ENCODE measurements around the gene MNT.

GRCh38 chr17:2419486-2419885, 18.6 kb upstream of the MNT start:
- TF ChIP-seq POLR2AphosphoS5 (IDR thresholded peaks at IDR 0.05) (no peak), CTCF (IDR thresholded peaks at IDR 0.05) (no peak)

All from transverse colon (tissue), 4 donors.